GM23338 (cell line): ENCODE measurements around the gene HAPLN3.

Experiments
- CREB1 ChIP-seq: fragments of 250-450 bp; sonication (Bioruptor Pico); IDR thresholded peaks from 2 replicates; pipeline ENCODE4 v1.5.0; 2020; ENCODE audit warnings: low read depth, mild to moderate bottlenecking, moderate library complexity
- EZH2 ChIP-seq: fragments of 200-600 bp; sonication (generic); IDR thresholded peaks from one replicate; pipeline ENCODE4 v1.8.0; 2017; ENCODE audit warnings: antibody characterized with exemption, mild to moderate bottlenecking, low read depth; ENCODE audit not compliant: unreplicated experiment
- EZH2phosphoT487 ChIP-seq: fragments of 200-600 bp; sonication (generic); IDR thresholded peaks from one replicate; pipeline ENCODE4 v1.8.1; 2018; ENCODE audit warnings: antibody characterized with exemption; ENCODE audit not compliant: unreplicated experiment
- JUNB ChIP-seq: IDR thresholded peaks from one replicate; pipeline ENCODE4 v1.6.1; 2016; ENCODE audit warnings: antibody characterized with exemption; ENCODE audit not compliant: unreplicated experiment
- NANOG ChIP-seq: IDR thresholded peaks from 2 replicates; pipeline ENCODE4 v1.6.1; 2016; ENCODE audit warnings: antibody characterized with exemption, borderline replicate concordance
- POLR2AphosphoS5 ChIP-seq: IDR thresholded peaks from 2 replicates; pipeline ENCODE4 v1.6.1; 2016; ENCODE audit warnings: antibody characterized with exemption, low read depth
- REST ChIP-seq: IDR thresholded peaks from one replicate; pipeline ENCODE4 v1.6.1; 2018; ENCODE audit warnings: antibody characterized with exemption; ENCODE audit not compliant: unreplicated experiment
- STAT1 ChIP-seq: IDR thresholded peaks from one replicate; pipeline ENCODE4 v1.6.1; 2016; ENCODE audit warnings: antibody characterized with exemption; ENCODE audit not compliant: unreplicated experiment
- ZNF114 ChIP-seq: fragments of 250-450 bp; sonication (Bioruptor Pico); IDR thresholded peaks from 2 replicates; pipeline ENCODE4 v1.5.0; 2020; ENCODE audit warnings: mild to moderate bottlenecking, moderate library complexity
- ZNF331 ChIP-seq: fragments of 250-450 bp; sonication (Bioruptor Pico); IDR thresholded peaks from 2 replicates; pipeline ENCODE4 v1.5.0; 2020; ENCODE audit warnings: low read depth, mild to moderate bottlenecking, moderate library complexity
- TF ChIP-seq, protein P1 (sequence below), 2 experiments: fragments of 200-600 bp in 1 of 2; sonication (generic) in 1 of 2; conservative IDR thresholded peaks; 2 replicates each; pipeline versions ENCODE4 v1.5.1 to v1.6.1; 2016 to 2017; ENCODE audit warnings: antibody characterized with exemption in 2 of 2, low read depth in 2 of 2, mild to moderate bottlenecking in 2 of 2, moderate library complexity in 1 of 2
- TF ChIP-seq, protein P2 (sequence below): IDR thresholded peaks from 2 replicates; pipeline ENCODE4 v1.6.1; 2016; ENCODE audit warnings: antibody characterized with exemption

DNA sequence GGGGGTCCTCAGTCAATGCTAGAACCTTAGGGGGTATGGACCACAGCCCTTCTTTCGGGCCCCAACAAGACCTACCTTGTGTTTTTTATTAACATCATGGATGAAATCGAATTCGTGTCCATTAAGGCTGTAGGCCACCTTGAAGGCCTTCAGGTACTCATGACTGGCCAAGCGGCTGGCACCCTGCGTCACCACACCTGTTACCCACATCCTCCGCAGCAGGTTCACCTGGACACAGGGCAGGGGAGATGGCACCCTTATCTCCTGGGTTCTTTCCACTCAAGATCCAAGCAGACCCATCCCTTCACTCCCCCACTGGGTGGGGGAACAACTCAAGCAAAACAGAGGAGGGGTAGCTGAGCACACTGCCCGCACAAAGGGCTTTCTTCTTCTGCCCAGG is 11.2 kb upstream of the HAPLN3 start:
- TF ChIP-seq POLR2AphosphoS5 (no peak), EZH2 (no peak), REST (no peak), NANOG (no peak), EZH2phosphoT487 (no peak), STAT1 (no peak), JUNB (no peak), ZNF331 (CRISPR knock-in tag) (no peak), ZNF114 (CRISPR knock-in tag) (no peak), CREB1 (CRISPR knock-in tag) (no peak)
- TF ChIP-seq, protein P1, sequence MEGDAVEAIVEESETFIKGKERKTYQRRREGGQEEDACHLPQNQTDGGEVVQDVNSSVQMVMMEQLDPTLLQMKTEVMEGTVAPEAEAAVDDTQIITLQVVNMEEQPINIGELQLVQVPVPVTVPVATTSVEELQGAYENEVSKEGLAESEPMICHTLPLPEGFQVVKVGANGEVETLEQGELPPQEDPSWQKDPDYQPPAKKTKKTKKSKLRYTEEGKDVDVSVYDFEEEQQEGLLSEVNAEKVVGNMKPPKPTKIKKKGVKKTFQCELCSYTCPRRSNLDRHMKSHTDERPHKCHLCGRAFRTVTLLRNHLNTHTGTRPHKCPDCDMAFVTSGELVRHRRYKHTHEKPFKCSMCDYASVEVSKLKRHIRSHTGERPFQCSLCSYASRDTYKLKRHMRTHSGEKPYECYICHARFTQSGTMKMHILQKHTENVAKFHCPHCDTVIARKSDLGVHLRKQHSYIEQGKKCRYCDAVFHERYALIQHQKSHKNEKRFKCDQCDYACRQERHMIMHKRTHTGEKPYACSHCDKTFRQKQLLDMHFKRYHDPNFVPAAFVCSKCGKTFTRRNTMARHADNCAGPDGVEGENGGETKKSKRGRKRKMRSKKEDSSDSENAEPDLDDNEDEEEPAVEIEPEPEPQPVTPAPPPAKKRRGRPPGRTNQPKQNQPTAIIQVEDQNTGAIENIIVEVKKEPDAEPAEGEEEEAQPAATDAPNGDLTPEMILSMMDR (conservative IDR thresholded peaks at IDR 0.05; ENCODE audit: low read depth in 2 of 2): no peak
- TF ChIP-seq, protein P2, sequence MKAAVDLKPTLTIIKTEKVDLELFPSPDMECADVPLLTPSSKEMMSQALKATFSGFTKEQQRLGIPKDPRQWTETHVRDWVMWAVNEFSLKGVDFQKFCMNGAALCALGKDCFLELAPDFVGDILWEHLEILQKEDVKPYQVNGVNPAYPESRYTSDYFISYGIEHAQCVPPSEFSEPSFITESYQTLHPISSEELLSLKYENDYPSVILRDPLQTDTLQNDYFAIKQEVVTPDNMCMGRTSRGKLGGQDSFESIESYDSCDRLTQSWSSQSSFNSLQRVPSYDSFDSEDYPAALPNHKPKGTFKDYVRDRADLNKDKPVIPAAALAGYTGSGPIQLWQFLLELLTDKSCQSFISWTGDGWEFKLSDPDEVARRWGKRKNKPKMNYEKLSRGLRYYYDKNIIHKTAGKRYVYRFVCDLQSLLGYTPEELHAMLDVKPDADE: no peak
